Neural cell (in vitro differentiated cells): ENCODE measurements around the gene ADM2.

ENCODE experiments used
- EP300 ChIP-seq: fragments of 450-650 bp; conservative IDR thresholded peaks from 2 replicates; pipeline ENCODE4 v1.6.1; 2014; ENCODE audit warnings: antibody characterized with exemption, mild to moderate bottlenecking, moderate library complexity; ENCODE audit not compliant: poor library complexity, severe bottlenecking
- TF ChIP-seq, protein P1 (sequence below): fragments of 450-650 bp; IDR thresholded peaks from 2 replicates; pipeline ENCODE4 v1.5.1; 2014; ENCODE audit warnings: antibody characterized with exemption, mild to moderate bottlenecking, moderate library complexity; ENCODE audit not compliant: poor library complexity, severe bottlenecking
- TF ChIP-seq, protein P2 (sequence below): IDR thresholded peaks from 2 replicates; pipeline ENCODE4 v1.6.1; 2012; ENCODE audit warnings: borderline replicate concordance

GRCh38 chr22:50486561-50487289, 5.4 kb downstream of the ADM2 start, which contains the start of gene MIOX:
- TF ChIP-seq, protein P1, sequence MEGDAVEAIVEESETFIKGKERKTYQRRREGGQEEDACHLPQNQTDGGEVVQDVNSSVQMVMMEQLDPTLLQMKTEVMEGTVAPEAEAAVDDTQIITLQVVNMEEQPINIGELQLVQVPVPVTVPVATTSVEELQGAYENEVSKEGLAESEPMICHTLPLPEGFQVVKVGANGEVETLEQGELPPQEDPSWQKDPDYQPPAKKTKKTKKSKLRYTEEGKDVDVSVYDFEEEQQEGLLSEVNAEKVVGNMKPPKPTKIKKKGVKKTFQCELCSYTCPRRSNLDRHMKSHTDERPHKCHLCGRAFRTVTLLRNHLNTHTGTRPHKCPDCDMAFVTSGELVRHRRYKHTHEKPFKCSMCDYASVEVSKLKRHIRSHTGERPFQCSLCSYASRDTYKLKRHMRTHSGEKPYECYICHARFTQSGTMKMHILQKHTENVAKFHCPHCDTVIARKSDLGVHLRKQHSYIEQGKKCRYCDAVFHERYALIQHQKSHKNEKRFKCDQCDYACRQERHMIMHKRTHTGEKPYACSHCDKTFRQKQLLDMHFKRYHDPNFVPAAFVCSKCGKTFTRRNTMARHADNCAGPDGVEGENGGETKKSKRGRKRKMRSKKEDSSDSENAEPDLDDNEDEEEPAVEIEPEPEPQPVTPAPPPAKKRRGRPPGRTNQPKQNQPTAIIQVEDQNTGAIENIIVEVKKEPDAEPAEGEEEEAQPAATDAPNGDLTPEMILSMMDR = no peak
- no peak for TF ChIP-seq EP300
- TF ChIP-seq, protein P2, sequence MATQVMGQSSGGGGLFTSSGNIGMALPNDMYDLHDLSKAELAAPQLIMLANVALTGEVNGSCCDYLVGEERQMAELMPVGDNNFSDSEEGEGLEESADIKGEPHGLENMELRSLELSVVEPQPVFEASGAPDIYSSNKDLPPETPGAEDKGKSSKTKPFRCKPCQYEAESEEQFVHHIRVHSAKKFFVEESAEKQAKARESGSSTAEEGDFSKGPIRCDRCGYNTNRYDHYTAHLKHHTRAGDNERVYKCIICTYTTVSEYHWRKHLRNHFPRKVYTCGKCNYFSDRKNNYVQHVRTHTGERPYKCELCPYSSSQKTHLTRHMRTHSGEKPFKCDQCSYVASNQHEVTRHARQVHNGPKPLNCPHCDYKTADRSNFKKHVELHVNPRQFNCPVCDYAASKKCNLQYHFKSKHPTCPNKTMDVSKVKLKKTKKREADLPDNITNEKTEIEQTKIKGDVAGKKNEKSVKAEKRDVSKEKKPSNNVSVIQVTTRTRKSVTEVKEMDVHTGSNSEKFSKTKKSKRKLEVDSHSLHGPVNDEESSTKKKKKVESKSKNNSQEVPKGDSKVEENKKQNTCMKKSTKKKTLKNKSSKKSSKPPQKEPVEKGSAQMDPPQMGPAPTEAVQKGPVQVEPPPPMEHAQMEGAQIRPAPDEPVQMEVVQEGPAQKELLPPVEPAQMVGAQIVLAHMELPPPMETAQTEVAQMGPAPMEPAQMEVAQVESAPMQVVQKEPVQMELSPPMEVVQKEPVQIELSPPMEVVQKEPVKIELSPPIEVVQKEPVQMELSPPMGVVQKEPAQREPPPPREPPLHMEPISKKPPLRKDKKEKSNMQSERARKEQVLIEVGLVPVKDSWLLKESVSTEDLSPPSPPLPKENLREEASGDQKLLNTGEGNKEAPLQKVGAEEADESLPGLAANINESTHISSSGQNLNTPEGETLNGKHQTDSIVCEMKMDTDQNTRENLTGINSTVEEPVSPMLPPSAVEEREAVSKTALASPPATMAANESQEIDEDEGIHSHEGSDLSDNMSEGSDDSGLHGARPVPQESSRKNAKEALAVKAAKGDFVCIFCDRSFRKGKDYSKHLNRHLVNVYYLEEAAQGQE = no peak
